H1 (cell line): ENCODE measurements around the gene CFAP221. TPM values are rescaled to one million over a fixed set of nuclear protein-coding genes. Genes with fewer than 3 reads are reported as not detected.

ENCODE experiments used
- CTCF ChIA-PET: fragments of 300-600 bp; sonication (Branson Sonifier 250); formaldehyde crosslinking; loops from one replicate; lab custom pipeline; 2021; ENCODE audit not compliant: partially characterized antibody; lab: Charles Lee
- POLR2A ChIA-PET: fragments of 300-600 bp; sonication (Branson Sonifier 250); formaldehyde crosslinking; loops from one replicate; lab custom pipeline; 2021; ENCODE audit warnings: inconsistent platforms; ENCODE audit not compliant: partially characterized antibody; lab: Charles Lee
- DNase-seq, 2 experiments: peaks; one replicate each; pipeline versions ENCODE4 v3.0.0 to v3.0.0-alpha.2; 2010 to 2022; ENCODE audit warnings: low spot score in 2 of 2, low read depth in 1 of 2, mixed read lengths in 1 of 2
- FAIRE-seq: peaks from 2 replicates; lab custom pipeline; 2011; peaks lifted over from hg19 to GRCh38; lab: Jason Lieb, UNC
- H2AFZ ChIP-seq: 2 replicates; pipeline ENCODE4 v1.8.1; 2012; ENCODE audit warnings: low read length, inconsistent platforms
- H2AK5ac ChIP-seq: 2 replicates; pipeline ENCODE4 v1.6.1; 2013; ENCODE audit warnings: low read depth, low read length
- H2BK120ac ChIP-seq: replicated peaks from 2 replicates; pipeline ENCODE3; 2013; ENCODE audit warnings: low read depth, low read length, inconsistent platforms
- H2BK12ac ChIP-seq: 2 replicates; pipeline ENCODE4 v1.6.1; 2013; ENCODE audit warnings: low read depth, low read length
- H2BK15ac ChIP-seq: 2 replicates; pipeline ENCODE4 v1.6.1; 2013; ENCODE audit warnings: low read length
- H2BK20ac ChIP-seq: 2 replicates; pipeline ENCODE4 v1.6.1; 2013; ENCODE audit warnings: low read length
- H2BK5ac ChIP-seq: 2 replicates; pipeline ENCODE4 v1.6.1; 2013; ENCODE audit warnings: low read depth, low read length
- H3K14ac ChIP-seq: 2 replicates; pipeline ENCODE4 v1.6.1; 2013; ENCODE audit warnings: inconsistent platforms; ENCODE audit not compliant: insufficient read length
- H3K18ac ChIP-seq: 2 replicates; pipeline ENCODE4 v1.6.1; 2013; ENCODE audit warnings: low read length; ENCODE audit errors: extremely low read depth
- H3K23ac ChIP-seq: 2 replicates; pipeline ENCODE4 v1.6.1; 2013; ENCODE audit warnings: inconsistent platforms; ENCODE audit not compliant: insufficient read length
- H3K23me2 ChIP-seq: 2 replicates; pipeline ENCODE4 v1.6.1; 2013; ENCODE audit warnings: low read depth, low read length
- H3K27ac ChIP-seq: 2 replicates; pipeline ENCODE4 v1.6.1; 2011; ENCODE audit warnings: low read depth, low read length, inconsistent platforms
- H3K27me3 ChIP-seq, 4 experiments: replicated peaks in 1 of 4; 1 replicate in 1 of 4; 2 replicates in 3 of 4; pipeline versions ENCODE4 v1.6.1 to v1.8.1; 2011 to 2013; ENCODE audit warnings: low read length in 3 of 4, mild to moderate bottlenecking in 3 of 4, inconsistent platforms in 2 of 4, mixed read lengths in 2 of 4, moderate library complexity in 1 of 4; ENCODE audit not compliant: control insufficient read depth in 3 of 4, insufficient read depth in 3 of 4; ENCODE audit errors: extremely low read depth in 1 of 4
- H3K36me3 ChIP-seq, 4 experiments: 2 replicates each; pipeline versions ENCODE4 v1.6.1 to v1.8.1; 2011 to 2013; ENCODE audit warnings: mild to moderate bottlenecking in 4 of 4, low read length in 3 of 4, moderate library complexity in 2 of 4, control low read depth in 1 of 4, inconsistent platforms in 1 of 4; ENCODE audit not compliant: insufficient read depth in 4 of 4, control insufficient read depth in 2 of 4
- H3K4ac ChIP-seq: replicated peaks from 2 replicates; pipeline ENCODE3; 2013; ENCODE audit warnings: low read length, low read depth, mixed read lengths, inconsistent platforms; ENCODE audit not compliant: insufficient read length
- H3K4me1 ChIP-seq, 4 experiments: replicated peaks in 1 of 4; 1 replicate in 1 of 4; 2 replicates in 3 of 4; pipeline versions ENCODE4 v1.6.1 to v1.8.1; 2011 to 2013; ENCODE audit warnings: low read length in 3 of 4, inconsistent platforms in 2 of 4, mixed read lengths in 1 of 4; ENCODE audit not compliant: insufficient read depth in 4 of 4, control insufficient read depth in 3 of 4
- H3K4me2 ChIP-seq, 2 experiments: 2 replicates each; pipeline versions ENCODE4 v1.6.1 to v1.8.1; 2011 to 2013; ENCODE audit warnings: low read depth in 2 of 2, low read length in 2 of 2, control low read depth in 1 of 2, inconsistent platforms in 1 of 2, mild to moderate bottlenecking in 1 of 2; ENCODE audit not compliant: insufficient read depth in 1 of 2
- H3K4me3 ChIP-seq, 4 experiments: fragments of 200-600, 300-600 bp in 1 of 4; sonication (generic), shearing (Covaris generic), sonication (Bioruptor Twin) in 1 of 4; 2 replicates each; pipeline versions ENCODE4 v1.5.1 to v1.8.1; 2011 to 2016; ENCODE audit warnings: low read length in 4 of 4, low read depth in 3 of 4, control low read depth in 2 of 4, inconsistent platforms in 2 of 4, mild to moderate bottlenecking in 2 of 4, mixed read lengths in 1 of 4, moderate library complexity in 1 of 4; ENCODE audit not compliant: insufficient read depth in 2 of 4; ENCODE audit errors: extremely low read depth in 1 of 4
- H3K56ac ChIP-seq: replicated peaks from 2 replicates; pipeline ENCODE3; 2013; ENCODE audit warnings: low read depth, mild to moderate bottlenecking, mixed read lengths, low read length, inconsistent platforms; ENCODE audit not compliant: insufficient read length
- H3K79me1 ChIP-seq: 2 replicates; pipeline ENCODE4 v1.6.1; 2013; ENCODE audit warnings: low read depth, low read length, control low read depth
- H3K79me2 ChIP-seq, 2 experiments: 2 replicates each; pipeline versions ENCODE4 v1.6.1 to v1.8.1; 2012 to 2013; ENCODE audit warnings: low read length in 2 of 2, mild to moderate bottlenecking in 2 of 2, inconsistent platforms in 1 of 2; ENCODE audit not compliant: insufficient read depth in 2 of 2, control insufficient read depth in 1 of 2
- H3K9ac ChIP-seq, 4 experiments: replicated peaks in 1 of 4; 1 replicate in 1 of 4; 2 replicates in 3 of 4; pipeline versions ENCODE4 v1.6.1 to v1.8.1; 2011 to 2013; ENCODE audit warnings: low read depth in 3 of 4, low read length in 3 of 4, control low read depth in 2 of 4, mild to moderate bottlenecking in 2 of 4, moderate library complexity in 2 of 4, inconsistent platforms in 1 of 4; ENCODE audit errors: extremely low read depth in 1 of 4
- H3K9me3 ChIP-seq, 2 experiments: 2 replicates each; pipeline versions ENCODE4 v1.6.1 to v1.8.1; 2012 to 2013; ENCODE audit warnings: mild to moderate bottlenecking in 2 of 2, moderate library complexity in 2 of 2, control low read depth in 1 of 2, inconsistent platforms in 1 of 2, low read depth in 1 of 2, low read length in 1 of 2, mixed read lengths in 1 of 2; ENCODE audit not compliant: insufficient read depth in 2 of 2
- H4K20me1 ChIP-seq, 2 experiments: replicated peaks in 1 of 2; 2 replicates each; pipeline versions ENCODE3 to v1.8.1; 2011 to 2013; ENCODE audit warnings: inconsistent platforms in 2 of 2, low read length in 2 of 2, mild to moderate bottlenecking in 1 of 2; ENCODE audit not compliant: insufficient read depth in 2 of 2, control insufficient read depth in 1 of 2
- H4K5ac ChIP-seq: 2 replicates; pipeline ENCODE4 v1.6.1; 2013; ENCODE audit warnings: low read length, low read depth, mixed read lengths, inconsistent platforms; ENCODE audit not compliant: insufficient read length
- H4K8ac ChIP-seq: 2 replicates; pipeline ENCODE4 v1.8.0; 2013; ENCODE audit warnings: mild to moderate bottlenecking, moderate library complexity, low read length, inconsistent platforms; ENCODE audit not compliant: insufficient read depth; ENCODE audit errors: extremely low read depth
- H4K91ac ChIP-seq: replicated peaks from 2 replicates; pipeline ENCODE3; 2013; ENCODE audit warnings: low read length, mixed read lengths, inconsistent platforms; ENCODE audit not compliant: insufficient read length
- JUN ChIP-seq: IDR thresholded peaks from 2 replicates; pipeline ENCODE4 v1.6.1; 2011; ENCODE audit warnings: low read depth, mild to moderate bottlenecking, improper control_type of control experiment, low read length
- POLR2AphosphoS5 ChIP-seq: IDR thresholded peaks from 2 replicates; pipeline ENCODE4 v1.6.1; 2011; ENCODE audit warnings: low read depth, low read length
- RFX5 ChIP-seq: IDR thresholded peaks from 2 replicates; pipeline ENCODE4 v1.6.1; 2011; ENCODE audit warnings: low read depth, low read length, improper control_type of control experiment, borderline replicate concordance
- TEAD4 ChIP-seq: IDR thresholded peaks from 2 replicates; pipeline ENCODE4 v1.6.1; 2012; ENCODE audit warnings: low read depth, low read length, inconsistent platforms, mixed read lengths
- WGBS, 2 experiments: shearing (Covaris generic) in 1 of 2; methylation state at CpG; one replicate each; pipeline versions ENCODE4 v1.1.6 to v1.1.7; 2013 to 2015; ENCODE audit warnings: low lambda C conversion rate in 2 of 2, mixed read lengths in 2 of 2, inconsistent platforms in 1 of 2, low coverage in 1 of 2, missing lambda C conversion rate in 1 of 2; ENCODE audit not compliant: insufficient replicate concordance in 2 of 2, insufficient coverage in 1 of 2, insufficient read length in 1 of 2; ENCODE audit errors: extremely low coverage in 1 of 2, missing lambda C conversion rate in 1 of 2; 5-methylcytosine and 5-hydroxymethylcytosine counted together
- polyA plus RNA-seq, 7 experiments: library from polyadenylated mRNA; depleted of rRNA in 3 of 7; stranded (reverse) in 5 of 7; unstranded in 2 of 7; fragments of >200 nt in 5 of 7; fragments of 200-250 nt in 2 of 7; gene quantifications; 1 replicate in 5 of 7; 2 replicates in 1 of 7; 4 replicates in 1 of 7; pipeline versions ENCODE4 v1.2.1 to v1.2.3, GENCODE V29; 2011 to 2013; ENCODE audit warnings: missing spikeins in 2 of 7, mixed read lengths in 2 of 7
- total RNA-seq: library from RNA; stranded (reverse); fragmentation: NEBNext Ultra II Directional; extraction: Animal tissue kit (Norgen Biotek cat#: 25700); gene quantifications from 2 replicates; pipeline ENCODE4 v1.2.1, GENCODE V29; 2021

CFAP221 gene
- total and polyA plus RNA-seq, 2 of the 8 experiments (the other 6 are each of a cell fraction or from before 2014, with no cell fraction given), result 0.14 to 0.71 TPM

DNA sequence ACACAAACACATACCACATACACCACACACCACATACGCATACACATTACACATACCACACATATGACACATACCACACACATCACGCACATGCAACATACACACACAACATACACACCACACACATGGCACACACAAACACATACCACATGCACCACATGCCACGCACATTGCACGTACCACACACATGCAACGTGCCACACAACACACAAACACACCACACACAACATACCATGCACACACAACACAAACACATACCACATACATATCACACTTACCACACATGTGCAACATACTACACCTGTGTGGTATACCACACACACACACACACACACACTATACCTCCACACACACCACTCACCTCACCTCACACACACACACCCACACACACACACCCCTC lies 149.7 kb downstream of the CFAP221 start:
- no peak overlapping the region for H4K5ac ChIP-seq
- peak overlapping the region; percentile 38; the same call in 1 of the 2 replicates for H3K18ac ChIP-seq
- peak overlapping the region; percentile 98; the same call in 1 of the 2 replicates for H2BK12ac ChIP-seq
- H4K20me1 ChIP-seq, result peaks cover 0 to 6% of the 10 kb centered on the region in 2 experiments
- H3K23me2 ChIP-seq, result peaks cover 7% of the 10 kb centered on the region
- H3K27ac ChIP-seq, result no peak overlapping the region
- WGBS, 2 experiments, result 92 to 100% methylated on average over 1 to 5 of the region's 5 CpGs
- peak overlapping the region; percentile 92 for H4K91ac ChIP-seq
- no peak overlapping the region; a peak in 1 of 7 replicates for H3K9ac ChIP-seq
- no peak overlapping the region for H2AFZ ChIP-seq
- no peak overlapping the region for H3K4me3 ChIP-seq
- no peaks in the 10 kb centered on the region for H3K27me3 ChIP-seq
- no peaks in the 10 kb centered on the region; the same call in 1 of the 2 replicates for H3K79me1 ChIP-seq
- H4K8ac ChIP-seq, result peak overlapping the region; percentile 11; the same call in 1 of the 2 replicates
- H2BK15ac ChIP-seq, result peak overlapping the region; percentile 23; the same call in 1 of the 2 replicates
- H3K23ac ChIP-seq, result no peak overlapping the region
- TF ChIP-seq TEAD4, result 0 out of 2 replicates have a peak, but pooled peaks have one; percentile 2
- peak; percentile 35; the same call in 1 of the 2 replicates for TF ChIP-seq POLR2AphosphoS5
- TF ChIP-seq RFX5, result no peak
- no peak for TF ChIP-seq JUN
- H3K36me3 ChIP-seq, result no peaks in the 10 kb centered on the region; a peak in 1 of 8 replicates
- H3K9me3 ChIP-seq, result no peaks in the 10 kb centered on the region
- H3K4me2 ChIP-seq, result no peak overlapping the region
- H3K79me2 ChIP-seq, result no peaks in the 10 kb centered on the region
- no peak overlapping the region for H2BK120ac ChIP-seq
- peak overlapping the region; percentile 34 for H3K14ac ChIP-seq
- FAIRE-seq (no peak), DNase-seq (no peak)
- peak overlapping the region; percentile 41; the same call in 1 of the 2 replicates for H2BK20ac ChIP-seq
- H2AK5ac ChIP-seq, result peak overlapping the region; percentile 100
- ChIA-PET CTCF (interaction anchor here (1.0 to 1.5 kb wide), 3 partner anchors 9 to 34 kb away, joined by 3 read pairs; partner anchors contain the start of gene TMEM177), POLR2A (interaction anchor here (0.9 to 3.4 kb wide), 2 partner anchors 11 to 15 kb away, joined by 3 to 28 read pairs; partner anchors contain the start of gene TMEM177)
- peak overlapping the region; percentile 90 for H2BK5ac ChIP-seq
- peaks cover 8 to 30% (median 12%) of the 10 kb centered on the region in 4 experiments for H3K4me1 ChIP-seq
- H3K56ac ChIP-seq, result peak overlapping the region; percentile 95
- peak overlapping the region; percentile 98 for H3K4ac ChIP-seq
